Neutrophil (primary cell): ENCODE results near the gene PCP4L1.
A peak's percentile ranks its signal among the peaks of the same experiment; 100 is the strongest.

Source experiments
- H3K27ac ChIP-seq: fragments of 200-600 bp; sonication (generic); 2 replicates; pipeline ENCODE4 v1.5.1; 2016; ENCODE audit warnings: mild to moderate bottlenecking, moderate library complexity
- H3K27me3 ChIP-seq: fragments of 200-600 bp; sonication (generic); 2 replicates; pipeline ENCODE4 v1.6.0; 2016; ENCODE audit warnings: mild to moderate bottlenecking
- H3K36me3 ChIP-seq: fragments of 200-600 bp; sonication (generic); 2 replicates; pipeline ENCODE4 v1.5.1; 2017
- H3K4me1 ChIP-seq, 2 experiments: fragments of 200-600 bp in 1 of 2; sonication (generic) in 1 of 2; 1 replicate in 1 of 2; 2 replicates in 1 of 2; pipeline versions ENCODE4 v1.5.1 to v1.6.1; 2013 to 2016; ENCODE audit warnings: low read depth in 1 of 2, low read length in 1 of 2, mild to moderate bottlenecking in 1 of 2, moderate library complexity in 1 of 2; ENCODE audit not compliant: control insufficient read depth in 1 of 2, insufficient read depth in 1 of 2
- H3K4me3 ChIP-seq, 2 experiments: fragments of 200-600 bp in 1 of 2; sonication (generic) in 1 of 2; 1 replicate in 1 of 2; 2 replicates in 1 of 2; pipeline ENCODE4 v1.5.1; 2013 to 2016; ENCODE audit warnings: low read depth in 1 of 2, low read length in 1 of 2, mild to moderate bottlenecking in 1 of 2, moderate library complexity in 1 of 2
- H3K9me3 ChIP-seq: fragments of 200-600 bp; sonication (generic); 2 replicates; pipeline ENCODE4 v1.5.1; 2016
- TF ChIP-seq, protein P1 (sequence below): fragments of 200-600 bp; sonication (generic); IDR thresholded peaks from 2 replicates; pipeline ENCODE4 v1.5.1; 2016; ENCODE audit warnings: antibody characterized with exemption

PCP4L1 gene

DNA sequence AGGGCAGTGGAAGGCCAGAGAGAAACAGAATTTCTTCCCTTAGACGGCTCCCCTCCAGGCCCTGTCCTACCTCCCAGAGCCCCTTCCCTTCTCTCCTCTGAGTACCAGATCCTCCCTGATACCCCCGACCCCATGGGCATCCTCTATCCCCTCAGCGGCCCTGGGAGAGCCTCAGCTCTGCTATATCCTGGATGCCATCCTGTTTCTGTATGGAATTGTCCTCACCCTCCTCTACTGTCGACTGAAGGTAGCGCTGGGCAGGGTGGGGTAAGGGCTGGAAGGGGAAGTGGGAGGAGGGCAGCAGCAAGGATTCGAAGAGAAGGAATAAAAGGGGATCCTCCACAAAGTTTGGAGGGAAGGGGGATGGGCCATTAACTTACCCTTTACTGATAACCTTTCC is 40.7 kb upstream of the PCP4L1 start:
- Histone ChIP-seq H3K36me3 (peaks cover 30% of the 10 kb centered on the region), H3K27ac (peak overlapping the region; percentile 92), H3K4me3 (peak overlapping the region; percentile 64 to 87), H3K27me3 (no peaks in the 10 kb centered on the region), H3K4me1 (peaks cover 63 to 66% of the 10 kb centered on the region in 2 experiments), H3K9me3 (no peaks in the 10 kb centered on the region)
- TF ChIP-seq, protein P1, sequence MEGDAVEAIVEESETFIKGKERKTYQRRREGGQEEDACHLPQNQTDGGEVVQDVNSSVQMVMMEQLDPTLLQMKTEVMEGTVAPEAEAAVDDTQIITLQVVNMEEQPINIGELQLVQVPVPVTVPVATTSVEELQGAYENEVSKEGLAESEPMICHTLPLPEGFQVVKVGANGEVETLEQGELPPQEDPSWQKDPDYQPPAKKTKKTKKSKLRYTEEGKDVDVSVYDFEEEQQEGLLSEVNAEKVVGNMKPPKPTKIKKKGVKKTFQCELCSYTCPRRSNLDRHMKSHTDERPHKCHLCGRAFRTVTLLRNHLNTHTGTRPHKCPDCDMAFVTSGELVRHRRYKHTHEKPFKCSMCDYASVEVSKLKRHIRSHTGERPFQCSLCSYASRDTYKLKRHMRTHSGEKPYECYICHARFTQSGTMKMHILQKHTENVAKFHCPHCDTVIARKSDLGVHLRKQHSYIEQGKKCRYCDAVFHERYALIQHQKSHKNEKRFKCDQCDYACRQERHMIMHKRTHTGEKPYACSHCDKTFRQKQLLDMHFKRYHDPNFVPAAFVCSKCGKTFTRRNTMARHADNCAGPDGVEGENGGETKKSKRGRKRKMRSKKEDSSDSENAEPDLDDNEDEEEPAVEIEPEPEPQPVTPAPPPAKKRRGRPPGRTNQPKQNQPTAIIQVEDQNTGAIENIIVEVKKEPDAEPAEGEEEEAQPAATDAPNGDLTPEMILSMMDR: no peak

DNA sequence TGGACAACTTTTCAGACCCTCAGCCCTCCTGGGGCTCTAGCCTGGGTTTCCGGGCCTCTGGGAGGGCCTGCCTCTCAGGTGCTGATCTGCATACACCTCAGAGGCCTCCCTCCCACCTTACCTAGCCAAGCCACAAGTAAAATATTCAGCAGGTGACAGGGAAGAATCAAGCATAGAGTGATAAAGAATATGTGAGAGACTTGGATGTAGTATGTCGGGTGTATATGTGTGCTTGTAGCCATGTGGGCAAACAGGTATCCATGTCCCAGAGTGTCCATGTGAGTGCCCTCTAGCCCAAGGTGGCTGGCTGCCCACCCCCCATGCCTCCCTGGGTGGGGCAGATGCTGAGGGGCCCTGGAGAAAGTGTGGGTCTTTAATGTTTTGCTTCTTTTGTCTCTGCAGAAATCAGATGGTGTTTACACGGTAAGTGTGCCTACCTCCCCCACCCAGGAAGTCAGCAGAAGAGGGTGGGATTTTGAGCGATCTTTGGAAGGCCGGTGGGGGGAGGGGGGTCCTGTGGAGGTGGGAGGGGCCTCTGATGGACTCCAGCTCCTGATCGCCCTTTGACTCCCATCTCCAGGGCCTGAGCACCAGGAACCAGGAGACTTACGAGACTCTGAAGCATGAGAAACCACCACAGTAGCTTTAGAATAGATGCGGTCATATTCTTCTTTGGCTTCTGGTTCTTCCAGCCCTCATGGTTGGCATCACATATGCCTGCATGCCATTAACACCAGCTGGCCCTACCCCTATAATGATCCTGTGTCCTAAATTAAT is 40.1 kb upstream of the PCP4L1 start:
- Histone ChIP-seq H3K9me3 (no peaks in the 10 kb centered on the region), H3K27me3 (no peaks in the 10 kb centered on the region), H3K27ac (peak overlapping the region; percentile 92), H3K4me3 (peak overlapping the region; percentile 64 to 87), H3K36me3 (peaks cover 34% of the 10 kb centered on the region), H3K4me1 (peaks cover 56 to 60% of the 10 kb centered on the region in 2 experiments)
- TF ChIP-seq, protein P1: no peak

DNA sequence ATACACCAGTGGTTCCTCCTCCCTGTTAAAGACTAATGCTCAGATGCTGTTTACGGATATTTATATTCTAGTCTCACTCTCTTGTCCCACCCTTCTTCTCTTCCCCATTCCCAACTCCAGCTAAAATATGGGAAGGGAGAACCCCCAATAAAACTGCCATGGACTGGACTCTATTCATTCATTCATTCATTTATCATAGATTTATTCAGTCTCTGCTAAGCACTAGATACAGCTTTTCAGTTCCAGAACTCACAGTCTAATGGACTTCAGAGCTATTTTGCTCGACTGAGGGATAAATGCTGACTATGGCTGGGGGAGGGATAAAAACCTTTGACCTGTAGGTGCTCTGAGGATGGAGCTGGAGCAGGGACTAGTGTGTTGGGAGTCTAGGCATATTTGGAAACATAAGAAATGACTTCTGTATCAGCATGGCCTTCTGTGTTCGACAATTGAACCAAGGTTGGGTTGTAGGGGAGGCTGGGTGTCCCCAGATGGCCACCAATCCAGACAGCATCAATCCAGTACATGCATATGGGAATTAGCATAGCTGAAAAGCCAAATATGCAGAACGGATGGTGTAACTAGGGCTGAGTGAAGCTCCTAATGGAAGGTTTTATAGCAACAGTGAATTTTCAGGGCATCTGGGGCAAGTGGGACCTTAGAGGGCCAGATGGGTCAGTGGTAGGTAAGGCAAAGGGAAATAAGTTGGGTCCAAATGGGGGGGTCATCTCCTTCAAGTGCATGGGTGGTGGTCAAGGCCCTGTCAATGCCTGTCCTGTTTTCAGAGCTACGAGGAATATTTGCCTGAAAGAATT is 39.3 kb upstream of the PCP4L1 start:
- Histone ChIP-seq H3K27ac (peak overlapping the region; percentile 92), H3K4me1 (peaks cover 48 to 52% of the 10 kb centered on the region in 2 experiments), H3K27me3 (no peaks in the 10 kb centered on the region), H3K36me3 (peaks cover 35% of the 10 kb centered on the region), H3K4me3 (no peak overlapping the region), H3K9me3 (no peaks in the 10 kb centered on the region)
- TF ChIP-seq, protein P1: no peak

DNA sequence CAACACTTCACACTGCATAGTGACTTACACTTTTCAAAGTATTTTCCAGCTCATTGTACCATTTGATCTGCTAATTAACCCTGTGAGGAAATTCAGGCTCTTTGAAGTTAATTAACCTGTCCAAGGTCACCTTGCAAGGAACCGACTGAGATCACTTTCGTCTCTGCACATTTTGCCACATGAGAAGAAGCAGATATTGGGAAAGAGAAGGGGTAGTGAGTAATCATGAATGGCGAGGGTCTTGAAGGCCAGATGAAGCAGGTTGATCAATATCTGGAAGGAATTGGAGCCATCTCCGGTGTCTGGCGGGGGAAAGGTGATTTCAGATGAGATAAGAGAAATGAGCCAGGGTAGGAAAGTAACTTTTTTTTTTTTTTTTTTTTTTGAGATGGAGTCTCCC is 38.5 kb upstream of the PCP4L1 start:
- H3K27me3 ChIP-seq: no peaks in the 10 kb centered on the region
- TF ChIP-seq, protein P1: no peak
- no peaks in the 10 kb centered on the region for H3K9me3 ChIP-seq
- peaks cover 43 to 47% of the 10 kb centered on the region in 2 experiments for H3K4me1 ChIP-seq
- peak overlapping the region; percentile 92 for H3K27ac ChIP-seq
- H3K4me3 ChIP-seq: no peak overlapping the region
- peaks cover 35% of the 10 kb centered on the region for H3K36me3 ChIP-seq

DNA sequence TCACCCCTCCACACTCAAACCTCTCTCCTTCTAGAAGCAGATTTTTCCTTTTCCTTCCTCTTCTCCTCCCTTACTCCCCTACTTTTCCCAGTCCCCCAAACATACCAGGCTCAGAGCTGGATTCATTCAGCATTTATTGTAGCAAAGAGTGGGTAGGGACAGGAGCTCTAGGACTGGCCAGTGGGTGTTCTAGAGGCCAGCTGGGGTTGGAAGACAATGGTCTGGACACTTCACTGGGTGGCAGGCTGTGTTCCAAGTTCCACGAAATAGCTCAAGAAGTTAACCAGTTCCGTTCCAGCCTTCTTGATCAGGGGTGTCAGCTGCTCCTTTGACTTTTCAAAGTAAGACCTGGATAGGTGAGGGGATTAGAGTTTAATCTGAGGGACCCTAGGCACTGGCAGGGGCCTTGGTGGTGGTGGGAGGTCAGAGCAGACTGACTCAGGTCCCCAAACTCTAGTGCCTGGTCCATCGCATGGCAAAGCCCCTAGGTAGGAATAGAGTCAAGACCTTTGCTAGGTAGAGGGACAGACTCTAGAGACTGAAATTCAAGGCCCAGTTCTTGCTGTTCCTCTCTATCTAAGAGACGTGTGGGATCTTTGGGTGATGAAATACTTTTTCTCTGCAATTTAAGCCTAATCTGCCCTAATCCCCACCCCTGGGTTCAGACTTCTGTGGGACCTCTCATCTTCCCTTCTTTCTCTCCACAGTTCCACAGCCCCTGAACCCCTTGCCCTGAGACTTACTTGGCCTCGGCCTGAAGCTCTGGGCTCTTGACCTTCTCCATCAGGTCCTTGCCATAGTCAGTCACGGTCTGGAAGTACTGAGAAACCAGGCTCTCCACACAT is 36.1 kb upstream of the PCP4L1 start:
- Histone ChIP-seq H3K4me1 (peaks cover 52 to 56% of the 10 kb centered on the region in 2 experiments), H3K4me3 (no peak overlapping the region), H3K9me3 (no peaks in the 10 kb centered on the region), H3K36me3 (peaks cover 35% of the 10 kb centered on the region), H3K27me3 (no peaks in the 10 kb centered on the region), H3K27ac (peak overlapping the region; percentile 33)
- TF ChIP-seq, protein P1: no peak
